HG03159 (cell line): ENCODE results near the gene LRCH3.

Experiments
- ATAC-seq: cut with Tn5 transposase; IDR thresholded peaks from one replicate; pipeline ENCODE4 v1.9.1; 2021; ENCODE audit warnings: mild to moderate bottlenecking, moderate library complexity; ENCODE audit not compliant: unreplicated experiment

Gene LRCH3

DNA sequence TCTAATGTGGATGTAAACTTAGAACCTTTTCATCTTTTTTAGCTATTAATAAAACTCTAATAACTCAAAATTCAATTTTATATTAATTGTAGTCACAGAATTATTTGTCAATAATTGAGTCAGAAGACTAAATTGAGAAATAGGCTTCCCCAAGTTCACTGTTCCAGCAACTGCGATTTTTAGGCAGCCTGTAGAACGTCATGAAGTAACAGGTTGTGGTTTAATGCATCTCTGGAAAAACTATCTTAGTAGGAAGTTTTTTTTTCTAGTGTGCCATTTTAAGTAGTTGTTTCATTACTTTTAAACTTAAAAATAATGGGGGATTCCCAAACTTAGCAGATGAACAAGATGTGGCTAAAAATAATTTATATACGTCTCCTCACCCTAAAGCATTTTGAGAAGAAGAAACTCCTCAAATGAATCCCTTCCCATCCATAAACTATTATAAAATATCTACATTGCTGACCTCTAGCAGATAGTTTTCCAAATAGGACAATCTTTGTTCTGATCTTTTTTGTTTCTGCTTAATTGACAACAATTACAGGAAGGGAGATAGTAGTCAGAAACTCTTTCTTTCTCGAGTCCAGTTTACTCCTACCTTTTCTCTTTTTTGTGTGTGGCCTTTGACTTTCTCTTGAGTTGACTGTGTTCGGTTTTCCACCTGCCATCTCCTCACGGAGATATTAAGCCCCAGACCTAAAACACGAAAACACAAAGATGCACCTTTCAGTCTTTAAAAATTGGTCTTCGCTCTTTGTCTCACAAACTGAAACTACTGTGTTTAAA lies 43.1 kb downstream of the LRCH3 start:
- ATAC-seq = no peak

DNA sequence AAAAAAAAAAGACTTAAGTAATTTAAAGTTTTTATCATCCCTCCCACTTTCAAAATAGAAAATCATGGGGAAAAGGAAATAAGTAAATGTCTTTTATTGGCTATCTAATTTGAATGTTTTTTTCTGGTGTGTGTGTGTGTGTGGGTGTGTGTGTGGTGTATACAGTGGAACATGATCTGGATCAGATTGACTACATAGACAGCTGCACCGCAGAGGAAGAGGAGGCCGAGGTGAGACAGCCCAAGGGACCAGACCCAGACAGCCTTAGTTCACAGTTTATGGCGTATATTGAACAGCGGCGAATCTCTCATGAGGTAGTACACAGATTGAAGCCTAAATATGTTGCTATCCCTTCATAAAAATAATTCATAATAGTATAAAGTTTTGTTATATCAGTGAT lies 44.5 kb downstream of the LRCH3 start:
- no peak for ATAC-seq

DNA sequence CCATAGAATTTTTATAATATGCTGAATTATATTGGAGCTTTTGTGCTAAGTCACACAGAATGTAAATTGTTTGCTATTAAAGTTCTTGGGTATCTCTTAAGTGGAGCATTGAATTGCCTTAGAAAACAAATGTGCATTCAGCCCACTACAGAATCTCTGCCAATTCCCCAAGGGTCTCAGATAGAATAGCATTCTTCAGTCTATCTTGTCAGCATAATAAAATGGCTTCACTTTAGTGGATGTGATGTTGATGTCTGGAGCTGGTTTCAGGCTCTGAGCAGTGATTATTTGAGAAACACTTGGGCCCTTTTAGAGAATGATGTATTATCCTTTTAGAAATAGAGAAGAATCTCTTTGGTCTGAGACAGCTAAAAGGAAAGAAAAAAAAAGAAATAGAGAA lies 45.2 kb downstream of the LRCH3 start:
- ATAC-seq = no peak

DNA sequence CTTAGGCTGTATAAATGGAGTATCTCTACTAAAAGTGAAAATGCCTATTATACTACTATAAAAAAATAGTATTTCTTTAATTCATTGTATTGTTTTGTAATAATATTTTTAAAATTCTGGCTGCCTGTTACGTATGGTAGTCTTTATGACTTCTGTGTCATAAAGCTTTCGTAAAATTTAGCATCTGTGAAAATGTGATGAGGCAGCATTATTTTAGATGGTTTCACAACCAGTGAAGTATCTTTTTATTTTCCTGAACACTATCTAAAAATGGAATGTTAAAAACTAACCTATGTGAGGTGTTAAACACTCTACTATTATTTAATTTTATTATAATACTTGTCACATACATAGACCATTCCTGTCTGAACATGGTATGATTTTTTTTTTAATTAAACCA lies 46.2 kb downstream of the LRCH3 start:
- no peak for ATAC-seq

DNA sequence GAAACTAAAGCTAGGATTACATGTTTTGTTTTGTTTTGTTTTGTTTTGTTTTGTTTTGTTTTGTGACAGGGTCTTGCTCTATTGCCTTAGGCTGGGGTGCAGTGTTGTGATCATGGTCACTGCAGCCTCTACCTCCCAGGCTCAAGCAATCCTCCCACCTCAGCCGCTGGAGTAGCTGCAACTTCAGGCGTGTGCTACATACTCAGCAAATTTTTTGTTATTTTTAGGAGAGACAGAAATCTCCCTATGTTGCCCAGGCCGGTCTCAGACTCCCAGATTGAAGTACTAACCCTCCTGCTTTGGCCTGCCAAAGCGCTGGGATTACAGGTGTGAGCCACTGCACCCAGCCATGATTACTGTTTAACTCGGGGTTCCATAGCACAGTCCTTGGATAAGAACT lies 50.7 kb downstream of the LRCH3 start:
- no peak for ATAC-seq

DNA sequence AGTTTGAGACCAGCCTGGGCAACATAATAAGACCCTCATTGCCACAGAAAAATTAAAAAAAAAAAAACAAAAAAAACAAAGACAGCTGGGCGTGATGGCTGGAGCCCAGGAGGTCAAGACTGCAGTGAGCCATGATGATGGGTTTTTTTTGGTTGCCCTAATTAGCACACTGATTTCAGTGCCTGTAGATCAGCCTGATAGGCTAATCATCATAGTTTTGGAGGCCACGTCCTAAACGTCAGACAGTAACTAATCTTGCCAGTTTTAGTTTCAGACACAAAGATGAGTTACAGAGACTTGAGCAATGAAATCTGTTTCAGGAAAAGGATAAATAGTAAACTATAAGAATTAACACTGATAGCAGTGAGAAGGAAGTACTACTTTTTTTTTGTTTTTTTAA lies 55.4 kb downstream of the LRCH3 start:
- no peak for ATAC-seq

DNA sequence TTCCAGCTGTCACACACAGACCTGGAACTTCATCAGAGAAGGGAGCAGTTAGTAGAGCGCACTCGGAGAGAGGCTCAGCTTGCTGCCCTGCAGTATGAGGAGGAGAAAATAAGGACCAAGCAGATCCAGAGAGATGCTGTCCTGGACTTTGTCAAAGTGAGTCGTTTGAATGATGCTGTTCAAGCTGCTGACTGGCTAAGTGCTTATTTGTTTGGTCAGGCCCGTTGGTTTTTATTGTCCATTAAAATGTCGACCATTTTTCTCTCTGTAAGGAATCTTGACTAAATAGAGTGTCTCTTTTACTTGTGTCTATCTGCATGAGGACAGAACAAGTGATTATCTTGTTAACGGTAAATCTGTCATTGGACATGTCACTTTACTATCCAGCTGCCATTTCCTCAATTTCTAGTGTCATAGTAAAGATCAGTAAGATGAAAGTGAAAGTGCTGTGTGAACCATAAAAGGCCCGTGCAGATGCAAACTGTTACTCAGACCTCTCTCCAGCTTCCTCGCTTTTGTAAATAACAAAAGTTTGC lies 56.9 kb downstream of the LRCH3 start:
- ATAC-seq = peak; percentile 86

DNA sequence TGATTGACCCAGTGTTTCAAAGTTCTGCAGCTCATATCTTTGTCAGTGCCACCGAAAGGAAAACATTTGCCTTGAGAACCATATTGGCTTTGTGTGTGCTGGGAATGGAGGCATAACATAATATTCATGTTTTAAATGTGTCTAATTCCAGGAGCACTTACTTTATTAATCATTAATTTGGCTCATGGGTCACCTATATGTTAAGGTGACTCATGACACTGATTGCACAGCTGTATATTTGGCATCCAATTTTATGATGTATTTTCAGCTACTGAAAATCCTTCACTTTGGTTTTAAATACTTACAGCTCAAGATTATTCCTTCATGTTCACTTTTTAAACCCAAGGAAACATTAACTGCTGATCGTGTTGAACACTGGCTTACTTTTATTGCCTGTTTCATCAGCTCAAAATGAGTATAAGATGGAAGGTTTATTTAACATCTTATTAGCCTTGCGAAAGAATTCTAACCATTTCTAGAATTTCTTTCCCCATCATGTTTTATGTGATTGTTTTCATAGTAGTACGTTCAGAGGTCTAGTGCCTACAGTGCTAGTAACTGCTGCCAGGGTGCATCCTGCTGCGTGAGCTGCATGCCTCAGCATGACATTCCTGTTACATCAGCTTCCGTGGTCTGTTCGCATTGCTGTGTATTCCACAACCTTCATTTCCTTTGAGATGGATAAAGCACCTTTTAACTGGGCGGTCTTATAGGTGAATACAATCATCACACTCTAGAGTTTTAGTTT lies 63.7 kb downstream of the LRCH3 start:
- no peak for ATAC-seq

DNA sequence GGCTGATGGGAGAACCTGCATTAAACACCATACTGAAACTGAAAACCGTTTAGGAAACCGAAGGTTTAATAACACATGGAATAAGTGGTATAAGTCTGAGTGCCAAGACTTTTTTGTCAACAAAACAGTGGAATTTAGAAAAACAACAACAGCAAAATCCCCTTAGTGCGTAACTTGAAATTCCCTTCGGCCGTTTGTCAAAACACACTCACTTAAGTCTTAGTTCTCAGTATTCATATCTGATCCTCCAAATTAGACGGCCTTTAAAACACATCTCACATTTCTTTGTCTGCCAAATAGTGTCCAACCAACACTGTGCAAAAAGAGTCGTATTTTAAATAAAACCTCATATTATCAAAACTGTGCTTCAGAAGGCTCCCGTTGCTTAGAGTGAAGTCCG lies 64.5 kb downstream of the LRCH3 start:
- no peak for ATAC-seq

DNA sequence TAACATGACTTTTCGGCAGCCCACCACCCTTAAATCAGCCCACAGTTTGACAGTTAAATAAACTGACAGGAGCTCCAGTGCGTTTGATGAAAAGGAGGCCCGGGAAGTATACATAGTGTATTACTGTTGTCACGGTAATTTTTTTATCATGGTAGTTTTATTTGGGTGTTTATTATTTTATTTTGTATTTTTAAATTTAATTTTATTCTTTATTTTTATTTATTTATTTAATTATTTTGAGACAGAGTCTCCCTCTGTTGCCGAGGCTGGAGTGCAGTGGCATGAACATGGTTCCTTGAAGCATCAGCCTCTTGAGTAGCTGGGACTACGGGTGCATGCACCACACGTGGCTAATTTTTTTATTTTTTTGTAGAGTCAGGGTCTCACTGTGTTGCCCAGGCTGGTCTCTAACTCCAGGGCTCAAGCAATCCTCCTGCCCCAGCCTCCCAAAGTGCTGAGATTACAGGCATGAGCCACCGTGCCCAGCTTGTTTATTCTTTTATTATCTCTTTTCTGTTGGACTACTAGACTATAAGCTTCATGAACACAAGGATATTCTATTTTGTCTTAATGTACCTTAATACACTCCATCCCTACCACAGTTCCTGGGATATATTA lies 65.3 kb downstream of the LRCH3 start:
- no peak for ATAC-seq

DNA sequence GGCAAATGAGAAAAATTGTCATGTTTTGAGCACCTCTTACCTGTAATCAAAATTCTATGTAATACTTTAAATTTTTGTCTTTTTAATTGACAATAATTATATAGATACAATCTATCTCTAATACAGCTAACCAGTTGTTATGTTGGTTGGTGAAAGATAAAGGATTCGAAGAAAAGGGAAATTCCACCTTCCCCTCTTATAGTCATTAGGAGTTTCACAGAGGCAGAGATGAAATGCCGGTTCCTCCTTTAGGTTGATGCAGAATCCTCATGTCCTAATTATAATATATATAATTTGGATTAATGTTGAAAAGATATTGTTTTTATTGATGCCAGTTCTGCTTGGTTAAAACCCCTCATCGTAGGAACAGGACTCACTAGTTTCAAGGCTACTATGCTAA lies 67.1 kb downstream of the LRCH3 start:
- ATAC-seq = no peak

DNA sequence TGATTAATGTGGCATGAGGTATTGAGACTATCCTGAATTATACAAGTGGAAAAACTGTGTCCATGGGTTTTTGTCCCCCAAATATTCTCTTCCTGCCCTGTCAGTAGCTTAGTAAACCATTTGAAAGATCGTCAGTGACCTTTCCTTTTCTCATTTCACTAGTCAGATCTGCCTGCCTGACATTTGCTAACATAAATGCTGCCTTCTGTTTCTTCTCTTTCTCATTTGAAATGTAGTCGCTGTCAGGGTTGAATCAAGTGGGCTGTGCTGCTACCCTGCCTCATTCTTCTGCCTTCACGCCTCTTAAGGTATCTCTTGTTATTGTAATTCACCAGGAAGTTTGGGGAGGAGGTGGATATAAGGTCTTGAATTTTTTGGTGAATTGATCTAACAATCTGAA lies 67.5 kb downstream of the LRCH3 start:
- no peak for ATAC-seq

DNA sequence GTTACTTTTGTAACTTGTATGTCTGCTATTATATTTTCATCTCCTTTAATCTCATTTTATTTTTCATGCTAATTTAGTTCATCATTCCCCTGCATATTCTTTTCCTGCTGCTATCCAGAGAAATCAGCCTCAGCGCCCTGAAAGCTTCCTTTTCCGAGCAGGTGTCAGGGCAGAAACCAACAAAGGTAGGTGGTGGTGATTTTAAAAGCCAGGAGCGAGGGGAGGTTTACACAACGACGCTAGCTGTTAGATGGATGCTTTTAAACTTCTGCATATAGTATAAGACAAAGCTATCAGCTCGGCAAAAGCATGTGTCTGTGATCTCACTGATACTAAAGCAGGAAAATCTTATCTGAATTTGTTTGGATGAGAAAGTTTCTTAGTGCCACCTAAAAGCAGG lies 75.0 kb downstream of the LRCH3 start:
- no peak for ATAC-seq

DNA sequence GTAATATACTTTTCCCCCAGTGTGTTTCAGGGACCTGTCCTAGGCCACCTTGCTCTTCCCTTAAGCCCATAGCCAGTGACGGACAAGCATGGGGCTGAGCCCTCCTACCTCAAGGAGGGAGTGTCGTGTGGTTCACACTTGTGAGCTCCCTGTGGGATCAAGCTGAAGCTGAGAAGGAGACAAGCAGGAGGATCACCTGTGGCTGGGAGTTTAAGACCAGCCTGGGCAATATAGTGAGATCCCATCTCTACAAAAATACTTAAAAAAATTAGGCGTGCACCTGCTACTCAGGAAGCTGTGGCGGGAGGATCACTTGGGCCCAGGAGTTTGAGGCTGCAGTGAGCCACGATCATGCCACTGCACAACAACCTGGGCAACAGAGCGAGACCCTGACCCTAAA lies 82.3 kb downstream of the LRCH3 start:
- ATAC-seq = no peak

DNA sequence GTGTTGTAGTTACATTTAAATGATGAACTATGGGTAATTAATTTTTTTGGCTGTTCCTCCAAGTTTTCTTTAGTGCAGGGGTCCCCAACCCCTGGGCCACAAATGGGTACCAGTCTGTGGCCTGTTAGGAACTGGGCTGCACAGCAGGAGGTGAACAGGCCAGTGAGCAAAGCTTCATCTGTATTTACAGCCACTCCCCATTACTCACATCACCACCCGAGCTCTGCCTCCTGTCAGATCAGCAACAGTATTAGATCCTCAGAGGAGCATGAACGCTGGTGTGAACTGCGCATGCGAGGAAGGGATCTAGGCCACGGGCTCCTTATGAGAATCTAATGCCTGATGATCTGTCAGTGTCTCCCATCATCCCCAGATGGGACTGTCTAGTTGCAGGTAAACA lies 83.0 kb downstream of the LRCH3 start:
- ATAC-seq = no peak

DNA sequence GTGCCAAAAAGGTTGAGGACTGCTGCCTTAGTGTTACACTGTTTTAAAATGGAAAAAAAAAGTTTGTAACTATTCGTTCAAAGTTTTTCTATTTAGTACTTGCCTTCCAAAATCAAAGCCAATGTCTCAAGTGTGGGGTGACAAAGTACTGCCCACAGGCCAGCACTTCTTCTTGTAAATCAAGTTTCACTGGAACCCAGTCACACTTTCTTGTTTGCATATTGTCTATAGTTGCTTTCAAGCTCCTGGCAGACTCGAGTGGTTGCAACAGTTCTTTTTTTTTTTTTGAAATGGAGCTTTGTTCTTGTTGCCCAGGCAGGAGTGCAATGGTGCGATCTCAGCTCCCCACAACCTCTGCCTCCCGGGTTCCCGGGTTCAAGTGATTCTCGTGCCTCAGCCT lies 83.6 kb downstream of the LRCH3 start:
- ATAC-seq = no peak

DNA sequence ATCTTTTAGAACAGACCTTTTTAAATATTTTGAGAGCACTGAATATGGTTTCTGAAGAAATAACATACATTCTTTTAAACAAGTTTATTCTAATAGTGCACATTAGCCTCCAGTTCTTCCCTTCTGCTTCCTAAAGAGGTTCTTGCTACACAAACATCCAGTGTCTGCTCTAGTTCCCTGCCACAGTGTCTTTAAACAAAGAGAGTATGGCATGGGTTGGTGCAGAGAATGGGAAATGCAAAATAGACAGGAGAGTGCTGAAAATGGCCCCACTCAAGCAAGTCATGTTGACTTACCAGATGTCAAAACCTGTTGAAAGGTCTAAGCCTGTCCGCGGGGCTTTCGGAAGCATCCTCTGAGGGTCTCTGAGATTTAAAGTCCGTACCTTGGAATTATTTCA lies 86.8 kb downstream of the LRCH3 start:
- no peak for ATAC-seq

DNA sequence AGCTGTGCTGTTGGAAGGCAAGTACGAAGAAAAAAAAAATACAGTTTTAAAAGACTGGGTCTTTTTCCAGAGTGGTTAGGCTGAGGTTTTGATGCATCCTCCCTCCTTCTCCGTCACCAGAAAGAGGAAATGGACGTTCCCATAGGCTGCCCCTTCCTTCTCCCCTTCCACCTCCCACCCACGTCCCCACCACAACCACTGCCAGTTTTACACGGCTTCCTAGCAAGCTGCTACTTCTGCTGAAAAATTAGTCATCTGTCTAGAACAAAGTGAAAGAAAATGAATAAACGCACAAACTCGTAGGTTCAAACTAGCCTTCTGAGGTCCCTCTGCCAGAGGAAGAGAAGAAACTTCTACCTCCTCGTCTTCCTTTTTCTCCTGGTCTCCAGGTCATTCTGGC lies 87.4 kb downstream of the LRCH3 start:
- no peak for ATAC-seq

DNA sequence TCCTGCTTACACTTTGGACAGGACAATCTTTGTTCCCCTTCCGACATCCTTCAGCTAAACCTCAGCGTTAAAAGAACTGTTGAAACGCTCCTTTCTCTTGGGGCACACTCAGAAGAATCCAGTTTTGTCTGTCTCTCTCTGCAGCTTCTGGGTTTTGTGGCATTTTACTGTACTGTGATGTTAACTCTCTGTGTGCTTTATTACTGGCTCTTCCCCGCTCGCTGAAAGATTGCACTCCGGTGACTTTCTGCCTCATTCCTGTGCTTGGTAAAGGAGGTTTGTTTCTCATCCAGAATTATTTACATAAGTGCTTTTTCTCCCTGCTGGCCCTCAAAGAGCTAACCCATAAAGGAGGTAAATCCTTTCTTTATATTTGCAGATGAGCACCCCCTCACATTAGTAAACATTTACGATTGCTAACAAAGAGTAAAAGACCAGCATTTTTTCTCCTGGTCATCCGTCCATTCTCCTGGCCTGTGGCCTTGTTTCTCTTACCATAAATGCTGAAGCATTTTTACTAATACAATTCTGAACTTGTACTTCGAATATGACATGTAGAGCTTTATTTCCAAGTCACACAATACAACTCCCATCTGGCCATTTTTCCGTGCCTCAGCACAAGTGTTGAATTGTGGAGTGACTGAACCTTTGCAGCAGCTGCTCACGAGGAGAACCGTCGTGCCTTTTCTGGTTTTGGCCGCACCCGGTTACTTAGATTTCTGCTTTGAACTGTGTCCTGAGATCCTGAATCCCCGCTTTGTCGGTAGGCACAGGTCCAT lies 89.6 kb downstream of the LRCH3 start:
- ATAC-seq = no peak

DNA sequence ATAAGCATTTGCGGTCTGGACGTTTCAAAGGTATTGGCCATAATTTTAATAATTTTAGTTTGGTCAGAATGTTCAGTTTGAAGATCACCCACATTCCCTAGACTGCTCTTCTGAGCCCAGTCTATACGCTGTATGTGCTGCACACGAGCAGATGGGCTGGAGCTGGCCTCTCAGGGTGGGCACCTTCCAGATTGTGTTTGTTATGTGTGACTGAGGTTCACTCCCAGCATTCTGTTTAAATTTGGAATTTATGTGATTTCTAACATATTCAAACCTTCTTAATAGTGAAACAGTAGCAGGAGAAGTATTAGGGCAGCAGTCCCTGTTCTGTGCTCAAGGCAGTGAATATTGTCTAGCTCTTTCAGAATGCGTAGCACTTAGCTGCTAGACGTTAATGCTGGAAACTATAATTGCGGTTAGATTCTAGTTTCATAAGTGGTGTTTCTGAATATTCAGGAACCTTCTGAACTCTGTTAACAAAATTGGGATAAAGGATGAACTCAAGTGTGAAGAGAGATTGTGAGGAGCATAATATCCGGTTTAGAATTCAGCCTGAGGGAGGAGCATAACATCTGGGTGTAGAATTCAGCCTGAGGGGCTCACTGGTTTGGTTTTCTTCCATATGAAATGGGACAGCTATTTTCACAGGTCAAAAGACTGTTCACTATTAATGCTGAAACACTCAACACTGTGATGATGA lies 90.4 kb downstream of the LRCH3 start:
- no peak for ATAC-seq

DNA sequence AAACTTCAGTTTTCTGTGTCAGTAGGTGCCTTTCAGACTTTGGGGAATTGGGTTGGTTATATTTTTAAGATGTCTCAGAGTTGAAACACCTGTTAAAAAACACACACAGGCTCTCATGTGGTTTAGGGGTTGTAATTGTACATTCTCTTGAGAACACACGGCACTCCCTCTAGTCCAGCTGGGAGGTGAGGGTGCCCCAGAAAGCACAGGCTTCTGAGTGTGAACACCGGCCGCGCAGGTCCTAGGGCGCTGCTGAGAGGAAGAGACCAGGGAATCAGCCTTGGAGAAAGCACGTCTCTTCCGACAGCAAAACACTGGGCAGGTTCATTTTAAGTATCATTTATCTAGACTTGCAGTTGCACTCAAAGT lies 90.9 kb downstream of the LRCH3 start:
- ATAC-seq = no peak
